ENCODE results near the gene TOLLIP. TPM values are rescaled to one million over a fixed set of nuclear protein-coding genes. Genes with fewer than 3 reads are reported as not detected.
A peak's percentile ranks its signal among the peaks of the same experiment; 100 is the strongest.

TOLLIP gene
- total RNA-seq, 1 experiment from 2014 or later: 53.4 TPM

DNA sequence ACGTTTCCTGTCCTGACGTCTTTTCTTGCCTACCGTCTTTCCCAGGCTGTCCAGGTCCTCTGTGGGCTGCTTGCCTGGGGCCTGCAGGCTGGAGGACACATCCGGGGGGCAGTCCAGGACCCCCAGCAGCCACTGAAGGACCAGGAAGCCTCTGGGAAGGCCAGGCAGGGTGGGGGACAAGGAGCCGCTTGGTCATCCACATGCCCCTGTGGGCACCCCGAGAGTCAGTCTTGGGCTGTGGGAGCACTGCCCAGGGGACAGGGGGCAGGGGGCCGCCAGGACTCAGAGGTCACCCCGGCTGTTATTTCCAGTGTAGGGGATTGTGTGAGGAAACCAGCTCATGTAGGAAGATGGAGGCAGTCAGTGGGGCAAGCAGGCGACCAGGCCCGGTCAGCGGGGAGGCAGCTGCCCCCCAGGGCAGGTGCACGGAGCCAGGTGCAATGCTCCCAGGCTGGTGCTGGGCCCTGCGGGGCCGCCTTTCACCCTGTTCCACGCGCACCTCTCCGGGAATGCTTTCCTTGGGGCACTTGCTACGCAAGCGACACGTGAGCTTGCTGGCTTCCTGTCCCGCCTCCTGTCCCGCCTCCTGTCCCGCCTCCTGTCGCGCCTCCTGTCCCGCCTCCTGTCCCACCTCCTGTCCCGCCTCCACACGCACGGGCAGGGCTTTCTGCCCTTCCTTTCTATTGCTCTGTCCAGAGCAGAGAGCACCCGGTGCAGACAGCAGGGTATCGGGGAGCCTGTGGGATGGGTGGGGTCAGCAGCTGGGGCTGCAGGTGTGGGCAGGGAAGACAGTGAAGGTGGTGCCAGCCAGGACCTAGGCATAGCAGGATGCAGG is 47.0 kb downstream of the TOLLIP start:
- intact Hi-C loops (cut with micrococcal nuclease; ENCODE audit: unreplicated experiment): no loop called here
- TF ChIP-seq, protein P1, sequence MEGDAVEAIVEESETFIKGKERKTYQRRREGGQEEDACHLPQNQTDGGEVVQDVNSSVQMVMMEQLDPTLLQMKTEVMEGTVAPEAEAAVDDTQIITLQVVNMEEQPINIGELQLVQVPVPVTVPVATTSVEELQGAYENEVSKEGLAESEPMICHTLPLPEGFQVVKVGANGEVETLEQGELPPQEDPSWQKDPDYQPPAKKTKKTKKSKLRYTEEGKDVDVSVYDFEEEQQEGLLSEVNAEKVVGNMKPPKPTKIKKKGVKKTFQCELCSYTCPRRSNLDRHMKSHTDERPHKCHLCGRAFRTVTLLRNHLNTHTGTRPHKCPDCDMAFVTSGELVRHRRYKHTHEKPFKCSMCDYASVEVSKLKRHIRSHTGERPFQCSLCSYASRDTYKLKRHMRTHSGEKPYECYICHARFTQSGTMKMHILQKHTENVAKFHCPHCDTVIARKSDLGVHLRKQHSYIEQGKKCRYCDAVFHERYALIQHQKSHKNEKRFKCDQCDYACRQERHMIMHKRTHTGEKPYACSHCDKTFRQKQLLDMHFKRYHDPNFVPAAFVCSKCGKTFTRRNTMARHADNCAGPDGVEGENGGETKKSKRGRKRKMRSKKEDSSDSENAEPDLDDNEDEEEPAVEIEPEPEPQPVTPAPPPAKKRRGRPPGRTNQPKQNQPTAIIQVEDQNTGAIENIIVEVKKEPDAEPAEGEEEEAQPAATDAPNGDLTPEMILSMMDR (IDR thresholded peaks at IDR 0.05; ENCODE audit: unreplicated experiment): no peak

DNA sequence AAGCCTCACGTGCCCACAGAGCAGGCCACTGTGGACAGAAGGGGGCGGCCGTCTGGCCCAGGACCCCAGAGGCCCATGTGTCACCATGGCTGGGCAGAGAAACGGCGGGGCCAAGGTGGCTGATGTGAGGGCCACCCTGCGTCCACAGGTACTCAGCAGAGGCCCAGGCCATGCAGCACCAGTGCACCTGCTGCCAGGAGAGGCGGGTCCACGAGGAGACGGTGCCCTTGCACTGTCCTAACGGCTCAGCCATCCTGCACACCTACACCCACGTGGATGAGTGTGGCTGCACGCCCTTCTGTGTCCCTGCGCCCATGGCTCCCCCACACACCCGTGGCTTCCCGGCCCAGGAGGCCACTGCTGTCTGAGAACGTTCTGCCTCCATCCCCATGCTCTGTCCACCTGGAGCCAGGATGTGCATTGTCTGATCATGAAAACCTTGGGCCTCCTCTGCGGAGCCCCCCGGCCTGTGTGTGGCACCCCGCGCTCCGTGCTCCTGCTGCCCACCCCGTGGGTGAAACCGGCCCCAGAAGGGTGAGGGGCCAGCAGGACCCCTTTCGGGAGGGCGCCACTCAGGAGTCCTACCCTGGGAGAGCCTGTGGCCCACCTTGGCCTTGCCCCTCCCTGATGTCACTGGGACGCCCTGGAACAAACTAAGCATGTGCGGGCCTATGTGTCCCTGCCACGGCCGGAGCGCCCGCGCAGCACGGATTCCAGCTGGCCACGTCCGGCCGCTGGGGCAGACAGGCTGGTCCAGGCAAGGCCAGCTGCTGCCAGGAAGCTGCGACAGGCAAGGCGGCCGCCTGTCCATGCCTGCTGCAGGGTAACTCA is 48.0 kb downstream of the TOLLIP start:
- Mint-ChIP-seq H3K27me3 (ENCODE audit: unreplicated experiment) (no peaks in the 10 kb centered on the region), H3K4me1 (ENCODE audit: low read depth, unreplicated experiment) (peaks cover 9% of the 10 kb centered on the region), H3K36me3 (ENCODE audit: insufficient read depth, unreplicated experiment) (peaks cover 22% of the 10 kb centered on the region), H3K4me3 (ENCODE audit: low read depth, unreplicated experiment) (peak overlapping the region; percentile 75), H3K9me3 (ENCODE audit: low read depth, unreplicated experiment) (peaks cover 4% of the 10 kb centered on the region), H3K27ac (ENCODE audit: unreplicated experiment) (peak overlapping the region; percentile 75)
- no TSS peak for BruUV-seq (replicated peaks)
- intact Hi-C loops (cut with micrococcal nuclease; ENCODE audit: unreplicated experiment): no loop called here
- no peak for DNase-seq
- TF ChIP-seq, protein P1 (IDR thresholded peaks at IDR 0.05; ENCODE audit: unreplicated experiment): no peak
- CTCF ChIA-PET: no interaction called here

More for the DNA sequence above, 47.0 kb downstream of the TOLLIP start:
- H3K9me3 Mint-ChIP-seq (ENCODE audit: low read depth, unreplicated experiment): peaks cover 6% of the 10 kb centered on the region
- no peaks in the 10 kb centered on the region for H3K27me3 Mint-ChIP-seq (ENCODE audit: unreplicated experiment)
- H3K4me3 Mint-ChIP-seq (ENCODE audit: low read depth, unreplicated experiment): peak overlapping the region; percentile 75
- peaks cover 9% of the 10 kb centered on the region for H3K4me1 Mint-ChIP-seq (ENCODE audit: low read depth, unreplicated experiment)
- peak overlapping the region; percentile 75 for H3K27ac Mint-ChIP-seq (ENCODE audit: unreplicated experiment)
- H3K36me3 Mint-ChIP-seq (ENCODE audit: insufficient read depth, unreplicated experiment): peaks cover 22% of the 10 kb centered on the region
- BruUV-seq (replicated peaks): no TSS peak
- CTCF ChIA-PET: interaction anchor here (0.5 to 1.2 kb wide), 4 partner anchors 70 to 310 kb away, joined by 3 read pairs; partner anchors contain the start of gene DUSP8
- DNase-seq: peak; percentile 95

DNA sequence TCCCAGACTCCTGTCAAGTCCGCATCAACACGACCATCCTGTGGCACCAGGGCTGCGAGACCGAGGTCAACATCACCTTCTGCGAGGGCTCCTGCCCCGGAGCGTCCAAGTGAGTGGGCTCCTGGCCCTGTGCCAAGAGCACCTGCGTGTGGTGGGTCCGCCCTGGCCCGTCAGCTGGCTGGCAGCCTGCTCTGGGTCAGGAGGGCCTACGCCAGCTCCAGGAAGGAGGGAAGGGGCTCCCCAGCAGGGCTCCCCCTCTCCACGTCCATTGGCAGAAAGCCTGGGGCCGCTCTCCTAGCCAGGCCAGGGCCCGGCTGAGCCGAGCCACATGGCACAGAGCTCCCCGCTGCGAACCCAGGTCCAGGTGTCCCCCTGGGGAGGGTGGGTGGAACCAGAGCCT is 48.8 kb downstream of the TOLLIP start:
- H3K4me3 Mint-ChIP-seq (ENCODE audit: low read depth, unreplicated experiment): no peak overlapping the region
- no peak overlapping the region for H3K27ac Mint-ChIP-seq (ENCODE audit: unreplicated experiment)
- H3K9me3 Mint-ChIP-seq (ENCODE audit: low read depth, unreplicated experiment): peaks cover 4% of the 10 kb centered on the region
- BruUV-seq (replicated peaks): no TSS peak
- CTCF ChIA-PET: no interaction called here
- intact Hi-C loops (cut with micrococcal nuclease; ENCODE audit: unreplicated experiment): no loop called here
- H3K4me1 Mint-ChIP-seq (ENCODE audit: low read depth, unreplicated experiment): peaks cover 9% of the 10 kb centered on the region
- no peak for DNase-seq
- TF ChIP-seq, protein P1 (IDR thresholded peaks at IDR 0.05; ENCODE audit: unreplicated experiment): no peak
- H3K36me3 Mint-ChIP-seq (ENCODE audit: insufficient read depth, unreplicated experiment): peaks cover 22% of the 10 kb centered on the region
- no peaks in the 10 kb centered on the region for H3K27me3 Mint-ChIP-seq (ENCODE audit: unreplicated experiment)

DNA sequence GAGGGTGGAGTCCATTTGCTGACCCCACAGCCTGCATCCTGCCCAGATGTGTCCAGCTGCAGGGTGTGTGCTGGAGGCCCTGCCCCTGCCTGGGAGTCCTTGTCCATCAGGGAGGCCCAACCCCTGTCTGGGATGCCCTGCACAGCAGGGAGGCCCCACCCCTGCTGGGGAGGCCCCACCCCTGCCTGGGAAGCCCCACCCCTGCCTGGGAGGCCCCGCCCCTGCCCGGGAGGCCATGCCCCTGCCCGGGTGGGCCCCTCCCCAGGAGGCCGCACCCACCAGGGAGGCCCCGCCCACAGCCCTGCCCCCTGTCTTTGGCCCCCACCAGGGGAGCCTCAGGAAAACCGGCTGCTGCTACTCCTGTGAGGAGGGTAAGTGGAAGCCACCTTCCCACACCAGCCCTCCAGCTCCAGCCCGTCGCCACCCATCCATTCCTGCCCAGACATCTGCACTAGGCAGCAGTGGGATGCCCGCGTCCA is 49.4 kb downstream of the TOLLIP start:
- peaks cover 9% of the 10 kb centered on the region for H3K4me1 Mint-ChIP-seq (ENCODE audit: low read depth, unreplicated experiment)
- BruUV-seq (replicated peaks): no TSS peak
- no peak overlapping the region for H3K27ac Mint-ChIP-seq (ENCODE audit: unreplicated experiment)
- H3K36me3 Mint-ChIP-seq (ENCODE audit: insufficient read depth, unreplicated experiment): peaks cover 22% of the 10 kb centered on the region
- CTCF ChIA-PET: no interaction called here
- no peak overlapping the region for H3K4me3 Mint-ChIP-seq (ENCODE audit: low read depth, unreplicated experiment)
- peak; percentile 44 for DNase-seq
- H3K27me3 Mint-ChIP-seq (ENCODE audit: unreplicated experiment): no peaks in the 10 kb centered on the region
- TF ChIP-seq, protein P1 (IDR thresholded peaks at IDR 0.05; ENCODE audit: unreplicated experiment): no peak
- peaks cover 4% of the 10 kb centered on the region for H3K9me3 Mint-ChIP-seq (ENCODE audit: low read depth, unreplicated experiment)
- intact Hi-C loops (cut with micrococcal nuclease; ENCODE audit: unreplicated experiment): no loop called here
